GM18519 (cell line): ENCODE data around the gene B3GNT8.
"Not testable (repeated sequence)": the region's sequence is repeated elsewhere in the genome, so short reads cannot be mapped to it uniquely, and the experiment has no call there.

Source experiments
- ATAC-seq: cut with Tn5 transposase; IDR thresholded peaks from one replicate; pipeline ENCODE4 v1.9.1; 2021; ENCODE audit warnings: mild to moderate bottlenecking, moderate library complexity; ENCODE audit not compliant: unreplicated experiment, low FRiP score

The B3GNT8 gene

GRCh38 chr19:41426952-41427646 is at the start of gene B3GNT8:
Gene B3GNT8, minus strand, starts transcription at chr19:41427374. Its CDS starts 596 bp downstream, at chr19:41426778.
- no peak for ATAC-seq

DNA sequence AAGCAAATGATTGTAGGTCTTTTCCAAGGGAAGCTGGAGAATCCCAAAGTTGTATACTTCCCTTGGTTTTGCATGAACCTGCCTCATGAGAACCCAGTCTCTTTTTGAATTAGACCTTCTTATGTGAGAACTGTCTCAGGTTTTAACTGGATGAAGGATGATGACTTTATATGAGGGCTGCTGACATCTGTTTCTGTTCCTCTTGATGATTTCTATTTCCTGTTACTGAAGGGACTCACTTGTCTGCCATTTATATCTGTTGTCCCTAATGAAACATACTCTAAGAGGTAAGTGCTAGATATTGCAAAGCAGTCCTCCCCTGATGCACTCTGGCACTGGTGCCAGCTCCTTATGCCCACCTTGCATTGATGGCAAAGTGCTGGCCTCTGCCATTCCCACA is 49.4 kb upstream of the B3GNT8 start:
- no peak for ATAC-seq

- not testable (repeated sequence) for ATAC-seq
Measured at GRCh38 chr19:41463257-41464256, 36.4 kb upstream of the B3GNT8 start.

GRCh38 chr19:41462497-41462896 is 35.3 kb upstream of the B3GNT8 start:
- no peak for ATAC-seq

- no peak for ATAC-seq
Measured at GRCh38 chr19:41457241-41457640, 30.1 kb upstream of the B3GNT8 start.

DNA sequence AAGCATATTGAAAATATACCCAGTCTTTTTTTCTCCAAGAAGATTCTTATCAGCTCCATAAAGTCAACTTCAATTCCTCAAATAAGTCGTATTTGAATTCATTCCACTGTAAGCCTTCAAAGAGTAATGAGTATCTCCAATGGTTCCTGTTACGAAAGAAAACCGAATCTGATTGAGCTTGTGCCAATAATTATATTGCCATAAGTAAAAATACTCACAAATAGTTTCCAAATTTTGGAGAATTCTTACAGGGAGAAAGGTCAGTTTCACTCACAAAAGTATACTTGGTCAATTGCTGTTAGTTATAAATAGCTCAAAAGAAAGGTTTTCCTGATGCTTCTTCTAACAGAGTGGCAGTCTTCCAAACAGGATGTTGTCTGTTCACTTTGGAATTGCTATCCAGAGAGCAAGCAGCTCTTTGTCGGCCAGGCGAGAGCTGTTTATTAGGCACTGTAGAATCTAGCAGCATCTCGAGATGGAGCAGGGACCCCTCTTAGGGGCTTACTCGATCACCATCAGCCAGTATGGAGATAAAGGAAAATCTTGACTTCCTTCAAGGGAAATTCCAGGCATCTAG is 29.3 kb upstream of the B3GNT8 start:
- no peak for ATAC-seq

- no peak for ATAC-seq
Measured at GRCh38 chr19:41455936-41456335, 28.8 kb upstream of the B3GNT8 start.

GRCh38 chr19:41452584-41453275 is 25.6 kb upstream of the B3GNT8 start:
- no peak for ATAC-seq

- no peak for ATAC-seq
Measured at GRCh38 chr19:41449865-41450178, 22.6 kb upstream of the B3GNT8 start.

- no peak for ATAC-seq
Measured at GRCh38 chr19:41449079-41449864, 22.1 kb upstream of the B3GNT8 start.

- no peak for ATAC-seq
Measured at GRCh38 chr19:41447732-41448332, 20.7 kb upstream of the B3GNT8 start.

DNA sequence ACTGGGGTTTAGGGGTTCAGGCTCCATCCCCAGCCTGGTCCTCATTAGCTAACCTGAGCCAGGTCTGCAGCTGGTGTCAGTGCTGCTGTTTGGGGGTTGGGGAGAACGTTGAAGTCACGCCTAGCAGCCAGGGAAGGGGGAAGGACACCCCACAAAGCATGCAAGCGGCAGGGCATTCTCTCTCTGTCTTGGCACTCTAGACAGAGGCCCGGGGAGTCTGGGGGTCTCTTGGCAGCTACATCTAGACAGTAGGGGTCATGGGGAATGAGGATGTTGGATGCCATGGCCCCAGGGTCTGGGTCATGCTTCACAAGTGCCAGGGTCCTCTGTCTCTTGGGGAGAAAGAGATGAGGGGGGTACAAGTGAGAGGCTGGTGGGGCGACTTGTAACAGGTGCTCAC is 18.4 kb upstream of the B3GNT8 start:
- no peak for ATAC-seq

DNA sequence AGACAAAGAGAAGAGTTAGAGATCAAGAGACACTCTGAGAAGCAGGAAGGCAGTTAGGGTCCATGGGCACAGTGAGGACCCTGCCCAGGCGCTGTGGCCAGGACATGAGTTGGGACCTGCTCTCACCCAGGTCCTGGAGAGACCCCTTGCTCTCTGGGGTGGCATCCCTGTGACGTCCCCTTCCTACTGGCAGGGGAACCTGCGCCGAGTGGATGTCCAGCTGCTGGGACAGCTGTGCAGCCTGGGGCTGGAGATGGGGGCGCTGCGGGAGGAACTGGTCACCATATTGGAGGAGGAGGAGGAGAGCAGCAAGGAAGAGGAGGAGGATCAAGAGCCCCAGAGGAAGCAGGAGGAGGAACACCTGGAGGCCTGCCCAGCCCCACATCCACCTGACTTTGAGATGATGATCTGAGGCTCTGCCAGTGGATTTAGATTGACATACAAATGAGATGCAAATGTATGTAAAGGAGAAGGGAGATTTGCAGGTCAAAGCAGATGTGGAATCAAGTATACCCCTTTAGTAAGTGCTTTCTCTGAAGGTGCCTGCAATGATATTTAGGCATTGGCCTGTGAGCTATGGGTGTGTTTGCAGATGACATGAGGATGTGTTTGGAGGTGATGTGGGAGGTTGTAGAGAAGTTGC is 16.8 kb upstream of the B3GNT8 start:
- ATAC-seq, result no peak

- ATAC-seq, result no peak
Measured at GRCh38 chr19:41442473-41443355, 15.5 kb upstream of the B3GNT8 start, which contains the start of gene ERICH4. Gene ERICH4, plus strand, starts transcription at chr19:41443156. Its CDS starts 14 bp downstream, at chr19:41443170.

- no peak for ATAC-seq
Measured at GRCh38 chr19:41441321-41441945, 14.3 kb upstream of the B3GNT8 start.

DNA sequence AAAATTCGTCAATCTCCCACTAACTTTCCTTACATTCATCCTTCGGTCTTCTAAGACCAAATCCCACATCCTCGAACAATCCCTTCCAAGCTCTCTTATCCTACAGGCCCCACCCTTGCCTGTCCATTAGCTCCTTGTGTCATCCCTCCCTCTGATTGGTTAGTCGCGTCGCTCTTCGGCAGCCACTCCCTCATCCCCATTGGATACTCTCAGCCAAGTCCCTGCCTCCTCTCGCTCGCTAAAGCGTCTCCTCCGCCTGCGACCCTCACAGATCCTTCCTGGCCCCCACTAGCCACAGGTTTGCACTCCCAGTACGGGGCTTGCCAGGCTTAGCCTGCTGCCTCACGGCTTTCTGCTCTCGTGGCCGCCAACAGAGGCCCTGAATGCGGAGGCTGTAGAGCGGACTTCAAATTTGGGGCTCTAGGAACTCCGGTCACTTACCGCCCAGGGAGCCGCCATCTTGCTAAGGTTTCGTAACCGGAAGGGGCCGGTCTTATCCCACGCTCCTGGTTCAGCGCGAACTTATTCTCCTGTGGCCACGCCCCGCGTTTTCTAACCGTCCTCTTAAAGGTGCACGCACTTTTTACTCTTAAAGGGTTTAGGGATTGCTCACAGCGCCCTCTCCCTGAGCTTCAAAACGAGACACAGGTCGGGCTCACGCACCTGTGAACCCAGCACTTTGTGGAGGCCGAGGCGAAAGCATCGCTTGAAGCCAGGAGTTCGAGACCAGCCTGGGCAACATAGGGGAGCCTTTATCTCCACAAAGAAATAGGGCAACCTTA is 12.5 kb upstream of the B3GNT8 start, which contains the start of gene DMAC2:
DMAC2 (minus strand) TSS at position 472 of the 782 bp plus-strand sequence; CDS start at position 459, 13 bp downstream.
- peak; percentile 56 for ATAC-seq
